Measurements from ENCODE around the gene LRRC56. TPM values are rescaled to one million over a fixed set of nuclear protein-coding genes. Genes with fewer than 3 reads are reported as not detected.
A peak's percentile ranks its signal among the peaks of the same experiment; 100 is the strongest.

LRRC56 gene
- total and polyA plus RNA-seq, 9 of the 15 experiments (the other 6 are each of a cell fraction or from before 2014, with no cell fraction given), result 0.03 to 4.5 (median 1.0) TPM; not detected in 1

DNA sequence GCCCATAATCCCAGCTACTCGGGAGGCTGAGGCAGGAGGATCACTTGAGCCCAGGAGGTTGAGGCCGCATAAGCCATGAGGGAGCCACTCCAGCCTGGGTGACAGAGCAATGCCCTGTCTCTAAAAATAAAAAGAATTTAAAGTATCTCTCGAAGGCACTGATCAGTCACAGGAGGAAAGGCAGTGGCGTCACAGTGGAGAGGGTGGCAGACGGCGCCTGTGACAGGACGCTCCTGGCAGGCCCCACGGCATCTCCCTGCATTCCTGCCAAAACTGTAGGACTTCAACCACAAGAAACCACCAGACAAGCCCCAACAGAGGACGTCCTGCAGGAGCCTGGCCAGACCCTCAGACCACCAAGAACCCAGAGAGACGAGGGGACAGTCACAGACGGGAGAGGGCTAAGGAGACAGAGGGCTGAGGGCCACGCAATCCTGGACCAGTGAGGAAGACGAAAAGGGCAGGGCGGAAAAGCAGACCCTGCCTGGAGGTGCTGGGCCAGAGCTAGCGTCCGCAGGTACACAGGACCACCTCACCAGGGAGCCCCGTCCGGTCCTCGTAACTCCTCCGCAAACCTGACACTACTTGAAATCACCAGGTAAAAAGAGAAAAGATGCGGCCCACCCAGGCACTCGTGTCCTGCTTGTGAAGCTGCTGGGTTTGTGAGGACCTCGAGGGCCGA, 36.2 kb upstream of the LRRC56 start:
- Histone ChIP-seq H3K9me3 (replicated peaks; ENCODE audit: control insufficient read depth, insufficient read depth, low read depth, low read length) (peaks cover 4% of the 10 kb centered on the region), H3K27ac (ENCODE audit: extremely low read depth, low read depth, low read length) (no peak overlapping the region), H3K4me1 (replicated peaks in 1 of 2; ENCODE audit: control insufficient read depth in 2 of 2, insufficient read depth in 2 of 2, low read length in 2 of 2) (peaks cover 11 to 74% of the 10 kb centered on the region in 2 experiments), H3K27me3 (ENCODE audit: control insufficient read depth in 2 of 2, insufficient read depth in 2 of 2, low read length in 2 of 2) (no peaks in the 10 kb centered on the region), H3K9me1 (ENCODE audit: control insufficient read depth, insufficient read depth, low read length) (peaks cover 3% of the 10 kb centered on the region), H2AFZ (ENCODE audit: low read depth, low read length) (no peak overlapping the region), H3K79me2 (ENCODE audit: control insufficient read depth, insufficient read depth, low read length) (peaks cover 57% of the 10 kb centered on the region), H3K4me3 (no peak overlapping the region), H3K9ac (ENCODE audit: insufficient read depth in 1 of 2, low read depth in 2 of 2, low read length in 2 of 2) (no peak overlapping the region; a peak in 1 of 4 replicates), H3K36me3 (ENCODE audit: control insufficient read depth, insufficient read depth, low read length) (peaks cover 67% of the 10 kb centered on the region), H3K4me2 (ENCODE audit: insufficient read depth, low read length) (no peak overlapping the region), H4K20me1 (replicated peaks; ENCODE audit: control insufficient read depth, insufficient read depth, low read length) (no peaks in the 10 kb centered on the region)
- in situ Hi-C loops (cut with MboI), result loop anchor here (5.0 kb wide), 1 partner anchor 49 kb away; the partner anchor contains the start of gene PTDSS2
- DNase-seq (ENCODE audit: extremely low read depth in 1 of 4, low spot score in 3 of 4) (no peak), ATAC-seq (no peak), FAIRE-seq (no peak)
- ChIA-PET CTCF (ENCODE audit: low intra/inter-chr PET ratio) (no interaction called here), POLR2A (interaction anchor here (0.6 to 2.9 kb wide), 3 partner anchors 9 to 40 kb away, joined by 3 to 11 read pairs (median 3); no protein-coding TSS in a partner anchor)
- 97% methylated on average over 23 of the region's 24 CpGs for WGBS (ENCODE audit: insufficient coverage, low coverage, missing lambda C conversion rate)
- intact Hi-C loops (cut with micrococcal nuclease), result no loop called here
- TF ChIP-seq ZNF77 (CRISPR knock-in tag; IDR thresholded peaks at IDR 0.05) (no peak), ZC3H4 (CRISPR knock-in tag; IDR thresholded peaks at IDR 0.05; ENCODE audit: borderline replicate concordance) (0 out of 2 replicates have a peak, but pooled peaks have one; percentile 53), GATAD2B (IDR thresholded peaks at IDR 0.05; ENCODE audit: borderline replicate concordance) (no peak)
- BruUV-seq (replicated peaks), result no TSS peak

DNA sequence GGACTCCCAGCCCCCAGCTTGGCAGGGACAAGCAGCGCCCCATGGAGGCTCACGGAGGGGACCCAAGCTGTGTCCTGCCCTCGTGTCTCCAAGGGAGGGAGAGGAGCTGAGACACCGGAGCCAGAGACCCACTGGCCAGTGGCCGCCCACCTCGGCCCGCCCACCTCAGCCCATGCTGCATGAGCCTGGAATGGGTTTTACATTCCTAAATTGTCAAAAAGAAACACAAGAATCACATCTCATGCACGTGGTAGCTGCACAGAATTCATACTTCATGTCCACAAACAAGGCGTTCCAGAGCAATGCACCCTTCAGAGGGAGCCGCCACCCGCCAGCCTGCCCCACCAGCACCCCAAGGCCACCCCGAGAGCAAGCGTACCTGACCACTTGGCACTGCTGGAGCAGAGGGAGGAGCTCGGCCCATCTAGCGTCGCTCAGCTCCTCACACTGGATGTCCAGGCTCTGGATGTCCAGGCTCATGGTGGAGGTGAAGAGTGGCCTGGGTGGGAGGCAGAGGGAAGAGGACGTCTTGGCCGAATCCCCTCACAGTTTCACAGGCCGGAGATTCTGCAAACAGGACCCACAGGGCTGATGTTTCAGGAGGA, 35.5 kb upstream of the LRRC56 start:
- Histone ChIP-seq H3K36me3 (ENCODE audit: control insufficient read depth, insufficient read depth, low read length) (peaks cover 61% of the 10 kb centered on the region), H3K4me3 (no peak overlapping the region), H3K4me2 (ENCODE audit: insufficient read depth, low read length) (no peak overlapping the region), H3K79me2 (ENCODE audit: control insufficient read depth, insufficient read depth, low read length) (peaks cover 61% of the 10 kb centered on the region), H3K27ac (ENCODE audit: extremely low read depth, low read depth, low read length) (no peak overlapping the region), H3K27me3 (ENCODE audit: control insufficient read depth in 2 of 2, insufficient read depth in 2 of 2, low read length in 2 of 2) (no peaks in the 10 kb centered on the region), H3K9me3 (replicated peaks; ENCODE audit: control insufficient read depth, insufficient read depth, low read depth, low read length) (peaks cover 4% of the 10 kb centered on the region), H3K9ac (ENCODE audit: insufficient read depth in 1 of 2, low read depth in 2 of 2, low read length in 2 of 2) (peak overlapping the region in 1 of 2 experiments; percentile 86; a peak in 2 of 4 replicates), H2AFZ (ENCODE audit: low read depth, low read length) (no peak overlapping the region), H3K9me1 (ENCODE audit: control insufficient read depth, insufficient read depth, low read length) (peaks cover 3% of the 10 kb centered on the region), H3K4me1 (replicated peaks in 1 of 2; ENCODE audit: control insufficient read depth in 2 of 2, insufficient read depth in 2 of 2, low read length in 2 of 2) (peaks cover 11 to 79% of the 10 kb centered on the region in 2 experiments), H4K20me1 (replicated peaks; ENCODE audit: control insufficient read depth, insufficient read depth, low read length) (no peaks in the 10 kb centered on the region)
- TF ChIP-seq HMGN3 (IDR thresholded peaks at IDR 0.05; ENCODE audit: borderline replicate concordance, extremely low read depth, insufficient read length, low read depth, low read length) (peak; percentile 30), NR2F6 (CRISPR knock-in tag; IDR thresholded peaks at IDR 0.05) (no peak)
- POLR2A ChIA-PET, result interaction anchor here (0.6 to 2.9 kb wide), 3 partner anchors 9 to 41 kb away, joined by 3 to 11 read pairs (median 3); no protein-coding TSS in a partner anchor
- CTCF ChIA-PET (ENCODE audit: low intra/inter-chr PET ratio), result no interaction called here
- ATAC-seq (no peak), FAIRE-seq (no peak), DNase-seq (ENCODE audit: extremely low read depth in 1 of 4, low spot score in 3 of 4) (no peak)
- in situ Hi-C loops (cut with MboI) (loop anchor here (5.0 kb wide), 1 partner anchor 49 kb away; the partner anchor contains the start of gene PTDSS2), intact Hi-C loops (cut with micrococcal nuclease) (no loop called here)
- no TSS peak for BruUV-seq (replicated peaks)
- WGBS (ENCODE audit: insufficient coverage, low coverage, missing lambda C conversion rate), result 87% methylated on average over 15 of the region's 19 CpGs
